D721Med (cell line): ENCODE data around the gene PLEKHH1.

Experiments used
- DNase-seq: peaks from one replicate; pipeline ENCODE4 v3.0.0; 2011; ENCODE audit warnings: low spot score; ENCODE audit not compliant: insufficient read length
- FAIRE-seq: peaks from 2 replicates; lab custom pipeline; 2011; peaks lifted over from hg19 to GRCh38; lab: Jason Lieb, UNC
- CTCF ChIP-seq: IDR thresholded peaks from 2 replicates; pipeline ENCODE4 v1.5.1; 2012; ENCODE audit warnings: mild to moderate bottlenecking, control low read depth; ENCODE audit not compliant: insufficient read depth; ENCODE audit errors: missing control alignments

The PLEKHH1 gene

DNA sequence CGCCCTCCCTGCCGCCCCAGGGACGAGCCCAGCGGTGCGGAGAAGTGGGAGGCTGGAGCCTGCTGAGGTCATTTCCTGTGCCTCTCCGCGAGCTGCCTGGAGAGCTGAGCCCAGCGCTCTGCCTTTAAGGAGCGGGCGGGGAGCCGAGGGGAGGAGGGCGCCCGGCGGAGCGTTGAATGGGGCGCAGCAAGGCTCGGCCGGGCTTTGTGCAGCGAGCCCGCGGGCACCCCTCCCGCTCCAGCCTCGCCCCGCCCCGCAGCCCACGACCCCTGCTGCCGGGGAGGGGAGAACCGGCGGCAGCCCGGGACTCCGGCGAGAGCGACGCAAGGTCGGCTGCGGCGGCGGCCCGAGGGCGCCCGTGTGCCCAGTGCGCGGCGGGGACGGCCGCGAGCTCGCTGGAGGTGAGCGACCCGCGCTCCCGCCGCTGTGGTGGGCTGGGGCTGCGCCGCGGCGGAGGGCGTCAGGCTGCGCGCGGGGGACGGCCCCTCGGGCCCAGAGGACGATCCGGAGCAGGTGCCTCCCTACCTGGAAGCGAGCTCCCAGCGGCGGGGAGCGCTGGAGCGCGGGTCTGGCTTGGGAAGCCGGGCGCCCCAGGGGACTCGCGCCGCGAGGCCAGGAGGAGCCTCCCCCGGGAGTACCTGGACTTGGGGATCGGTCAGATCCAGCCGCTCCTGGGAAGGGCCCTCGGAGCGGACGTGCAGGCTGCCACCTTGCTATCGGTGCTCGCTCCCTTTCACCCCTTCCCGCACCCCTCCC is at the start of gene PLEKHH1:
Gene PLEKHH1, plus strand, starts transcription at position 293 of the 756 bp plus-strand sequence. CDS start 8,578 bp downstream, outside the sequence.
- no peak for TF ChIP-seq CTCF
- peak; percentile 77 for DNase-seq
- FAIRE-seq: no peak

DNA sequence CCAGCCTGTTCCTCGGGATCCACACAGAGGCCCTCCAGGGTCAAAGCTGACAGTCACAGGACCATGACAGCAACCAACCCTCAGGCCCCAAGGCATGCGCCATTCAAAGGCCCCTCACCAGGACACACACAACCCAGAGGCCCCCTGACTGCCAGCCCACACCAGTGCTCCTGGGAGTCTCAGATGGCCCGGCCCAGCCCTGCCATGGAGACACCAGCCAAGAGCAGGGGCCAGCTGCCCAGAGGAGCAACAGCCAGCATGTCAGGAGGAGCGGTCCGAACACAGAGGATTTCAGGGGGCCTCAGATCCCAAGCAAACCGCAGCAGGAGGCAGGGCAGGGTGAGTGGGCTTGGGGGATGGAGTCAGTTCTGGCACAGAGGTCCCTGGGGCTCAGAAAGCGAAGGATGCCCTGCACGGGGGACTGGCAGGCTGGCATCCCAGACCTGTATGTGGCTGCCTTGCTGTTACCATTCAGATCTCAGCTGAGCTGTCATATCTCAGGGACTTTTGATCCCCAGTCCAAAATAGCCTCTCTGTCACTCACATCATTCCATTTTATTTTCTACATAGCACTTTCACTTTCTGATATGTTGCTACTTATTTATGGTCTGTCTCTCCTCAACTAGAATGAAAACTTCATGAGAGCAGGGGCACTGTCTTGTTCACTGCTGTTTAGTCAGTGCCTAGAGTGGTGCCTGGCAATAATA is 49.4 kb upstream of the PLEKHH1 start:
- no peak for TF ChIP-seq CTCF
- no peak for DNase-seq
- FAIRE-seq: no peak

- DNase-seq (no peak), FAIRE-seq (no peak)
- TF ChIP-seq CTCF: no peak
Observed at GRCh38 chr14:67485501-67486095, 47.5 kb upstream of the PLEKHH1 start.

DNA sequence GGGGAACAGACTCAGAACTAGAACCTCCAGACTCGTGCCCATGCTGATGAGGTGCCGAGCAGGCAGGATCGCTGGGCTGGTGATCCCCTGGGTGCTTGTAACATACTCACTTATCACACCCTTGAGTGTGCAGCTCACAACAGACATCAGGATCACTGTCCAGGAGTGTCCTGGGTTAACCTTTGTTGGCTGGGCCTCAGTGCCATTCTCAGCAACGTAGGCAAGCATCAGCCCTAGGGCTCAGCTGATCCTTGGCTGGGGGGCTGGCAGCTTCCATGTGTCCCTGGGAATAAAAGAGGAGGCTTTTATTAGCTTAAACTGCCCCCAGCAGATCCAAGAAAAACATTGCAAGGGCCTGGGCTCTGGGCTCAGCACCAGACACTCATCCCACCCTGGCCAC is 46.2 kb upstream of the PLEKHH1 start:
- FAIRE-seq (no peak), DNase-seq (no peak)
- no peak for TF ChIP-seq CTCF

DNA sequence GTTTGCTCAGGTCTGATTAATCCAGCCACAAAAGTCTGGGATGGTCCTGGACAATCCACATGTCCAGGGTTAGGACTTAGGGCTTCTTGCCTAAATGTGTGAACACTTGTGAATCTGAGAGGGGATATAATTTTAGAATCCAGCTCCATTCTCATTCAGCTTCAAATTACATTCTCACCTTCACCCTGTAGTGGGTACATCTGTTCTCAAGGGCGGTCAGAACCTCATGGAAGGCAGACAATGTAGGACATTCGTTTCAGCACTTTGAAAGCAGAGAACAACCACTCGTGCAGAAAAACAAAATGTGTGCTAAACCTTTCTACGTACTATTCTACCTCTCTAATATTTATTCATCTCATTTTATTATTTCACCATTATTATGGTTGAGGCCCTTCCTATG is 45.8 kb upstream of the PLEKHH1 start:
- DNase-seq (no peak), FAIRE-seq (no peak)
- TF ChIP-seq CTCF: no peak

DNA sequence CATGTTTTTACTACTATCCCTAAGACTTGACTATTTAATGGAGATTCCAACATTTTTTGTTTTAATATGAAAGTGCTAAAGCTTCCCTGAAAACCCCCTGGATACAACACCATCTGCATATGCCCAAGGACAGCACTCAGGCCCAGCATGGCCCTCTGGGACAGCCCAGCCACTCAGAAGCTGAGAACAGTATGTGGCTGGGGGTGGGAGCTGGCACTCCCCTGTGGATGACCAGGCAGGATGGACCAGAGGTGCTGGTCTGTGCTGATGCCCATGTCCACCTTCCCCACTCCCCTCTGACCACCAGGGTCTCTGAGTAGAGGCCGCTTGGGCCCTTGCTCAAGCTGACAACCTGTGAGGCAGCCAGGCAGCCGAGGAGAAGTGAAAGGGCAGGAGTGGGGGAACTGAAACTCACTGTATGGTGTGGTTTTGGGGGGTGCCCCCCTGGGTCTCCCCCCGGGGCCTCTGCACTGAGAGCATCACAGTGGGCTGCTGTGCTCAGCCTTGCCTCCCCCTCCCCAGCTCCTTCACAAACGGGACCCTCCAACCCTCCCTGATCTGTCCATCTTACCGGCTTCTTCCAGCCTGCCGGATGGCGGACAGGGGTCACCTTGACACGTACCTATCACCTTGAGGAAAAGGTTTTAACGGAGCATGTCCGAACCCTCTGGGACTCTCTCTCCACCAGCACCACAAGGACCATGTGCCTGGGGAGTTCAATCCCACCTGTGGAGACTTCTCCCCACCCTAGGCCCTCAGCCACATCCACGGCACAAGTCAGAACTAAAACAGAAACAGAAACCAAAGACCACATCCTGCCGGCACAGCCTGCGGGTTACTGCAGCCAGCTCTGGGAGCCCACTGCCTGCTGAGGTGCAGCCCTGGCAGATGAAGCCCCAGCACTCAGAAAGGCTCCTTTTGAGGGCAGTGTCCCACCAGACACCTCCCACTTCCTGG is 44.9 kb upstream of the PLEKHH1 start, which contains the start of gene TMEM229B:
Gene TMEM229B, minus strand, starts transcription at position 785 of the 957 bp plus-strand sequence. CDS start 14,798 bp downstream, outside the sequence.
- FAIRE-seq: no peak
- no peak for TF ChIP-seq CTCF
- DNase-seq: no peak
